Activated CD4-positive, alpha-beta memory T cell treated with anti-CD3 and anti-CD28 coated beads for 36 hours (primary cell): ENCODE measurements around the gene MRRF. TPM values are rescaled to one million over a fixed set of nuclear protein-coding genes. Genes with fewer than 3 reads are reported as not detected.
A peak's percentile ranks its signal among the peaks of the same experiment; 100 is the strongest.

ENCODE experiments used
- CTCF ChIA-PET: fragments of 350-600 bp; sonication (Branson Sonifier 250); formaldehyde crosslinking; loops from one replicate; lab custom pipeline; 2021; ENCODE audit warnings: antibody characterized with exemption, inconsistent platforms; lab: Charles Lee
- POLR2A ChIA-PET: fragments of 350-600 bp; sonication (Branson Sonifier 250); formaldehyde crosslinking; loops from one replicate; lab custom pipeline; 2021; ENCODE audit warnings: antibody characterized with exemption; lab: Charles Lee
- DNase-seq: peaks from one replicate; pipeline ENCODE4 v3.0.0-alpha.2; 2020
- H3K27ac Mint-ChIP-seq: one replicate; pipeline ENCODE4 v1.8.0; 2021; ENCODE audit warnings: mixed read lengths
- H3K27me3 Mint-ChIP-seq: one replicate; pipeline ENCODE4 v1.8.0; 2021; ENCODE audit warnings: mixed read lengths
- H3K36me3 Mint-ChIP-seq: one replicate; pipeline ENCODE4 v1.8.0; 2021; ENCODE audit warnings: mixed read lengths
- H3K4me1 Mint-ChIP-seq: one replicate; pipeline ENCODE4 v1.8.0; 2021; ENCODE audit warnings: low read depth, mixed read lengths
- H3K4me3 Mint-ChIP-seq: one replicate; pipeline ENCODE4 v1.8.0; 2021; ENCODE audit warnings: mild to moderate bottlenecking, mixed read lengths
- H3K9me3 Mint-ChIP-seq: one replicate; pipeline ENCODE4 v1.8.0; 2021; ENCODE audit warnings: mixed read lengths
- intact Hi-C: fragments of 100-400 bp; cut with micrococcal nuclease; formaldehyde crosslinking; loops from one replicate; pipeline ENCODE4 v1.15.1; 2023
- total RNA-seq, 2 experiments: library from RNA; stranded (reverse); gene quantifications; one replicate each; pipeline ENCODE4 v1.2.3, GENCODE V29; 2021

Gene MRRF
- total RNA-seq, 2 experiments from 2014 or later: 47.2 to 52.5 TPM

GRCh38 chr9:122262073-122262472 lies 2.6 kb upstream of the MRRF start:
- Mint-ChIP-seq H3K36me3 (peaks cover 23% of the 10 kb centered on the region), H3K4me3 (no peak overlapping the region), H3K4me1 (peaks cover 41% of the 10 kb centered on the region), H3K27me3 (no peaks in the 10 kb centered on the region), H3K9me3 (no peaks in the 10 kb centered on the region), H3K27ac (no peak overlapping the region)
- ChIA-PET POLR2A (no interaction called here), CTCF (interaction anchor here (0.6 to 4.6 kb wide), 3 partner anchors 138 to 729 kb away, joined by 3 to 40 read pairs (median 8); no protein-coding TSS in a partner anchor)
- intact Hi-C loops: no loop called here
- DNase-seq: no peak

GRCh38 chr9:122263699-122264349 lies 858 bp upstream of the MRRF start:
- Mint-ChIP-seq H3K27me3 (no peaks in the 10 kb centered on the region), H3K4me1 (peaks cover 46% of the 10 kb centered on the region), H3K4me3 (peak overlapping the region; percentile 99), H3K36me3 (peaks cover 20% of the 10 kb centered on the region), H3K9me3 (no peaks in the 10 kb centered on the region), H3K27ac (peak overlapping the region; percentile 98)
- ChIA-PET CTCF (interaction anchor here (0.9 to 4.6 kb wide), 4 partner anchors 18 to 164 kb away, joined by 3 to 40 read pairs (median 4); no protein-coding TSS in a partner anchor), POLR2A (interaction anchor here (0.6 to 2.8 kb wide), 7 partner anchors 11 to 543 kb away, joined by 3 to 11 read pairs (median 4); partner anchors contain the start of genes MORN5, NDUFA8 and TTLL11)
- no peak for DNase-seq
- intact Hi-C loops: loop anchor here (1.0 kb wide), 3 partner anchors 105 to 171 kb away; partner anchors contain the start of genes MORN5, NDUFA8 and TTLL11

- Mint-ChIP-seq H3K4me1 (peaks cover 45% of the 10 kb centered on the region), H3K9me3 (no peaks in the 10 kb centered on the region), H3K27me3 (no peaks in the 10 kb centered on the region), H3K27ac (peak overlapping the region; percentile 98), H3K36me3 (peaks cover 16% of the 10 kb centered on the region), H3K4me3 (peak overlapping the region; percentile 99)
- POLR2A ChIA-PET: interaction anchor here (0.7 to 2.8 kb wide), 10 partner anchors 13 to 542 kb away, joined by 3 to 11 read pairs (median 4); partner anchors contain the start of gene TTLL11
- DNase-seq: peak; percentile 32
- intact Hi-C loops: no loop called here
- CTCF ChIA-PET: interaction anchor here (0.6 to 4.6 kb wide), 6 partner anchors 10 to 166 kb away, joined by 3 to 40 read pairs (median 4); no protein-coding TSS in a partner anchor
Measured at GRCh38 chr9:122265149-122265915, 650 bp downstream of the MRRF start.

GRCh38 chr9:122268041-122268814 lies 3.5 kb downstream of the MRRF start:
- no peaks in the 10 kb centered on the region for H3K9me3 Mint-ChIP-seq
- POLR2A ChIA-PET: no interaction called here
- H3K36me3 Mint-ChIP-seq: peaks cover 29% of the 10 kb centered on the region

GRCh38 chr9:122274055-122274454 lies 9.4 kb downstream of the MRRF start:
- CTCF ChIA-PET: no interaction called here
- Mint-ChIP-seq H3K36me3 (peaks cover 59% of the 10 kb centered on the region), H3K27me3 (no peaks in the 10 kb centered on the region), H3K27ac (no peak overlapping the region), H3K4me3 (no peak overlapping the region), H3K9me3 (no peaks in the 10 kb centered on the region), H3K4me1 (peaks cover 14% of the 10 kb centered on the region)
- intact Hi-C loops: no loop called here
- no peak for DNase-seq
- POLR2A ChIA-PET: no interaction called here

More at GRCh38 chr9:122268041-122268814, 3.5 kb downstream of the MRRF start:
- CTCF ChIA-PET: interaction anchor here (1.5 to 1.8 kb wide), 2 partner anchors 143 to 145 kb away, joined by 4 to 5 read pairs; no protein-coding TSS in a partner anchor
- DNase-seq: no peak
- intact Hi-C loops: no loop called here
- no peak overlapping the region for H3K27ac Mint-ChIP-seq
- peaks cover 31% of the 10 kb centered on the region for H3K4me1 Mint-ChIP-seq
- no peaks in the 10 kb centered on the region for H3K27me3 Mint-ChIP-seq
- H3K4me3 Mint-ChIP-seq: no peak overlapping the region

- ChIA-PET POLR2A (no interaction called here), CTCF (no interaction called here)
- intact Hi-C loops: no loop called here
- peaks cover 65% of the 10 kb centered on the region for H3K36me3 Mint-ChIP-seq
- H3K4me3 Mint-ChIP-seq: no peak overlapping the region
- H3K27ac Mint-ChIP-seq: no peak overlapping the region
- H3K27me3 Mint-ChIP-seq: no peaks in the 10 kb centered on the region
- no peak for DNase-seq
- H3K4me1 Mint-ChIP-seq: peaks cover 14% of the 10 kb centered on the region
- H3K9me3 Mint-ChIP-seq: no peaks in the 10 kb centered on the region
Measured at GRCh38 chr9:122276096-122276495, 11.4 kb downstream of the MRRF start.

GRCh38 chr9:122277285-122277897 lies 12.7 kb downstream of the MRRF start:
- Mint-ChIP-seq H3K4me1 (peaks cover 14% of the 10 kb centered on the region), H3K4me3 (no peak overlapping the region), H3K27ac (no peak overlapping the region), H3K36me3 (peaks cover 66% of the 10 kb centered on the region), H3K9me3 (no peaks in the 10 kb centered on the region), H3K27me3 (no peaks in the 10 kb centered on the region)
- intact Hi-C loops: no loop called here
- ChIA-PET CTCF (interaction anchor here (0.9 kb wide), 1 partner anchor 74 kb away, joined by 3 read pairs; no protein-coding TSS in a partner anchor), POLR2A (no interaction called here)
- DNase-seq: no peak

GRCh38 chr9:122281368-122281767 lies 16.7 kb downstream of the MRRF start:
- H3K36me3 Mint-ChIP-seq: peaks cover 61% of the 10 kb centered on the region
- CTCF ChIA-PET: interaction anchor here (1.3 kb wide), 1 partner anchor 17 kb away, joined by 4 read pairs; the partner anchor contains the start of genes MRRF and RBM18
- POLR2A ChIA-PET: no interaction called here

GRCh38 chr9:122286764-122287163 lies 22.1 kb downstream of the MRRF start:
- Mint-ChIP-seq H3K9me3 (no peaks in the 10 kb centered on the region), H3K4me3 (no peak overlapping the region), H3K27me3 (no peaks in the 10 kb centered on the region), H3K36me3 (peaks cover 50% of the 10 kb centered on the region), H3K4me1 (peaks cover 4% of the 10 kb centered on the region), H3K27ac (no peak overlapping the region)
- intact Hi-C loops: no loop called here
- DNase-seq: no peak
- ChIA-PET POLR2A (no interaction called here), CTCF (interaction anchor here (1.2 kb wide), 1 partner anchor 16 kb away, joined by 3 read pairs; no protein-coding TSS in a partner anchor)

More at GRCh38 chr9:122281368-122281767, 16.7 kb downstream of the MRRF start:
- no peaks in the 10 kb centered on the region for H3K9me3 Mint-ChIP-seq
- H3K27me3 Mint-ChIP-seq: no peaks in the 10 kb centered on the region
- DNase-seq: no peak
- no peak overlapping the region for H3K27ac Mint-ChIP-seq
- H3K4me3 Mint-ChIP-seq: no peak overlapping the region
- peaks cover 3% of the 10 kb centered on the region for H3K4me1 Mint-ChIP-seq
- intact Hi-C loops: no loop called here

- Mint-ChIP-seq H3K4me1 (peaks cover 4% of the 10 kb centered on the region), H3K4me3 (no peak overlapping the region), H3K27ac (no peak overlapping the region), H3K9me3 (no peaks in the 10 kb centered on the region), H3K36me3 (peaks cover 52% of the 10 kb centered on the region), H3K27me3 (no peaks in the 10 kb centered on the region)
- no peak for DNase-seq
- CTCF ChIA-PET: interaction anchor here (1.2 to 1.8 kb wide), 2 partner anchors 16 to 188 kb away, joined by 3 to 7 read pairs; no protein-coding TSS in a partner anchor
- intact Hi-C loops: no loop called here
- POLR2A ChIA-PET: no interaction called here
Measured at GRCh38 chr9:122287214-122287720, 22.6 kb downstream of the MRRF start.

GRCh38 chr9:122291458-122291857 lies 26.8 kb downstream of the MRRF start:
- H3K4me3 Mint-ChIP-seq: no peak overlapping the region
- intact Hi-C loops: no loop called here
- peaks cover 52% of the 10 kb centered on the region for H3K36me3 Mint-ChIP-seq
- H3K9me3 Mint-ChIP-seq: no peaks in the 10 kb centered on the region
- peaks cover 4% of the 10 kb centered on the region for H3K4me1 Mint-ChIP-seq
- ChIA-PET POLR2A (no interaction called here), CTCF (no interaction called here)
- DNase-seq: no peak
- no peaks in the 10 kb centered on the region for H3K27me3 Mint-ChIP-seq
- no peak overlapping the region for H3K27ac Mint-ChIP-seq
